ENCODE results near the gene SPZ1.

Gene SPZ1

DNA sequence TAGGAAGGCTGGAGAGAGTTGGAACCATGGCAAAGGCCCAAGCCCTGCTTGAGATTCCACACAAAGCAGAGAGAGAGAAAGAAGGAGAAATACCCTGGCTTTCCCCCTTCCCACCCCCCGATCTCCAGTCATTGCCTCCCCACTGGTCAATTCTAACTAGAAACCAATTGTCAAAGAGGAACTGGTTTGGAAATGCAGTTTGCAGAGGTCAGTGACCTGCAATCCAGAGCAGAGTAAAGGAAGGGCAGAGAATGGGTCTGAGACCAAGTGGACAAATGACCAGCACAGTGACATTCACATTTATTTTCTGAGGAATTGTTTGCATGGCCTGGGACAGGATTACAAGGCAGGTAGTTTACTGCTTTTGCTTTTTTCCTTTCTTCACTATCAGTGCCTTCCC lies 50.6 kb downstream of the SPZ1 start:
- Mint-ChIP-seq H3K36me3 (ENCODE audit: low read depth) (peaks cover 11% of the 10 kb centered on the region), H3K27me3 (ENCODE audit: low read depth, poor library complexity) (peaks cover 9% of the 10 kb centered on the region), H3K4me3 (no peak overlapping the region), H3K9me3 (peaks cover 15% of the 10 kb centered on the region), H3K4me1 (peaks cover 15% of the 10 kb centered on the region), H3K27ac (peak overlapping the region; percentile 72)
- TF ChIP-seq CTCF (IDR thresholded peaks at IDR 0.05): no peak
- DNase-seq: no peak
